Karpas-422 (cell line): ENCODE data around the gene S100A4. TPM values are rescaled to one million over a fixed set of nuclear protein-coding genes. Genes with fewer than 3 reads are reported as not detected.

Source experiments
- DNase-seq: peaks from one replicate; pipeline ENCODE4 v3.0.0-alpha.2; 2015
- H2AFZ ChIP-seq: fragments of 200-600 bp; sonication (generic); 2 replicates; pipeline ENCODE4 v1.6.1; 2014; ENCODE audit warnings: antibody characterized with exemption, low read length, mixed read lengths
- H3K27ac ChIP-seq: fragments of 200-600 bp; sonication (generic); 2 replicates; pipeline ENCODE4 v1.5.1; 2014; ENCODE audit warnings: mild to moderate bottlenecking, low read length, moderate library complexity
- H3K27me3 ChIP-seq: fragments of 200-600 bp; sonication (generic); 2 replicates; pipeline ENCODE4 v1.6.1; 2014; ENCODE audit warnings: low read length, mixed read lengths
- H3K36me3 ChIP-seq: fragments of 200-600 bp; sonication (generic); 2 replicates; pipeline ENCODE4 v1.6.1; 2014; ENCODE audit warnings: low read length, mixed read lengths; ENCODE audit not compliant: insufficient read depth
- H3K4me1 ChIP-seq: fragments of 200-600 bp; sonication (generic); 2 replicates; pipeline ENCODE4 v1.6.1; 2014; ENCODE audit warnings: mild to moderate bottlenecking, low read length, mixed read lengths
- H3K4me2 ChIP-seq: fragments of 200-600 bp; sonication (generic); 2 replicates; pipeline ENCODE4 v1.6.1; 2014; ENCODE audit warnings: low read length, low read depth, mild to moderate bottlenecking; ENCODE audit not compliant: poor library complexity, severe bottlenecking
- H3K4me3 ChIP-seq: fragments of 200-600 bp; sonication (generic); 2 replicates; pipeline ENCODE4 v1.5.1; 2014; ENCODE audit warnings: mild to moderate bottlenecking, antibody characterized with exemption, low read length, mixed read lengths
- H3K79me2 ChIP-seq: fragments of 200-600 bp; sonication (generic); 2 replicates; pipeline ENCODE4 v1.6.1; 2014; ENCODE audit warnings: mild to moderate bottlenecking, low read length, mixed read lengths
- H3K9ac ChIP-seq: fragments of 200-600 bp; sonication (generic); 2 replicates; pipeline ENCODE4 v1.6.0; 2014; ENCODE audit warnings: low read length
- H3K9me2 ChIP-seq: fragments of 200-600 bp; sonication (generic), shearing (Covaris generic); replicated peaks from 2 replicates; pipeline ENCODE4 v1.6.0; 2014; ENCODE audit warnings: mild to moderate bottlenecking, low read length, moderate library complexity; ENCODE audit not compliant: insufficient read depth
- H3K9me3 ChIP-seq: fragments of 300-700, 200-600 bp; sonication (generic); 2 replicates; pipeline ENCODE4 v1.6.1; 2014; ENCODE audit warnings: low read length, mixed read lengths
- H4K20me1 ChIP-seq: fragments of 200-600 bp; sonication (generic); 2 replicates; pipeline ENCODE4 v1.6.1; 2014; ENCODE audit warnings: mild to moderate bottlenecking, antibody characterized with exemption, low read length, low read depth; ENCODE audit not compliant: insufficient read depth
- total RNA-seq: library from RNA; depleted of rRNA; stranded (reverse); fragments of >200 nt; shearing (Covaris generic); gene quantifications from 2 replicates; pipeline ENCODE4 v1.2.3, GENCODE V29; 2014; ENCODE audit warnings: low replicate concordance

Gene S100A4
- total RNA-seq, 1 experiment from 2014 or later = not detected

DNA sequence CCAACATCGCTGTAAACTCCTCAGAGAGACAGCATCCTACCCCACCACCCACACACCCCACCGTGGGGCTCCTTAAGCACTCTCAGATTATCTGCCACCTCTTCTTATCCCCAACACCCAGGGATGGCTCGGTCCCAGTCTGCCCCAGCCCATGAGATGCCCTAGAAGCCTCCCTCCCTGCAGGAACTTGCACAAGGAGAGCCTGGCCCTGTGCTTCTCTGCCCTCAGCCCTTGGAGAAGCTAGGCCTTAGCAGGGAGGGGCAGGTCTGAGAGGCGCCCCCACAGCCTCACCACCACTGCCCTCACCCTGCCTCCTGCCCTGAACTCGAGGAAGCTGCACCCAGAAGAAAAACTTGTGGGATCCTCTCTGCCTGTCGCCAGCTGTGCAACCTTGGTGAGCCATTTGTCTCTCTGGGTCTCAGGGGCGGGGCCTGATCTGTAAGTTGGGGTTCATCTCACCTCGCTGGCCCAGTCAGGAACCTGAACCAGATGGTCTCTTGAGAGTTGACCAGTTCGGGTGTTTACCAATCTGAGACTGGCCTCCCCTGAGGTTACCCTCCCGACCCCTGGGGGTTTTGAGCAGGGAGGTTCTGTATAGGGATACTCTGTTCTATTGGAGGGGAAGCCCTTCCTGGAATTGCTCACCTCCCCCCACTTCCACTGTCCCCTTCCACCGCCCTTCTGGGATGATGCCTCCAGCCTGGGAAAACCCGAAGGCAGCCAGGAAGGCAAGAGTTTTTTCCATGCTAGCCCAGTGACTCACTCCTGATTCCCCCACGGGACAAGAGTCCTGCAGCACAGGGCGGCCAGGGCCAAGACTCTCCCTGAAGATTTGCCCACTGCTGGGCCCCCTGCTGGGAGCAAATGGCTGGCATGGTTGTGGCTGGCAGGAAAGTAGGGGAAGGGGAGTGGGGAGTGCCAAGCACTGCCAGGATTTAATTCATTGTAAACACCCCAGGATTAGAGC lies 3.4 kb upstream of the S100A4 start, which contains the start of gene S100A3:
S100A3 (minus strand) TSS at position 537 of the 967 bp plus-strand sequence. CDS start 773 bp downstream, outside the sequence.
- H3K9ac ChIP-seq = no peak within 1 kb of the TSS
- H3K27me3 ChIP-seq = no peaks in the 10 kb centered on the region
- no peak within 1 kb of the TSS for H3K27ac ChIP-seq
- no peaks in the 10 kb centered on the region for H3K36me3 ChIP-seq
- H3K4me1 ChIP-seq = peaks cover 14% of the 10 kb centered on the region
- no peak within 1 kb of the TSS for H2AFZ ChIP-seq
- no peaks in the 10 kb centered on the region for H3K79me2 ChIP-seq
- DNase-seq = no peak
- no peaks in the 10 kb centered on the region for H3K9me3 ChIP-seq
- H3K9me2 ChIP-seq = no peaks in the 10 kb centered on the region
- no peak within 1 kb of the TSS for H3K4me2 ChIP-seq
- H3K4me3 ChIP-seq = no peak within 1 kb of the TSS
- H4K20me1 ChIP-seq = no peaks in the 10 kb centered on the region

DNA sequence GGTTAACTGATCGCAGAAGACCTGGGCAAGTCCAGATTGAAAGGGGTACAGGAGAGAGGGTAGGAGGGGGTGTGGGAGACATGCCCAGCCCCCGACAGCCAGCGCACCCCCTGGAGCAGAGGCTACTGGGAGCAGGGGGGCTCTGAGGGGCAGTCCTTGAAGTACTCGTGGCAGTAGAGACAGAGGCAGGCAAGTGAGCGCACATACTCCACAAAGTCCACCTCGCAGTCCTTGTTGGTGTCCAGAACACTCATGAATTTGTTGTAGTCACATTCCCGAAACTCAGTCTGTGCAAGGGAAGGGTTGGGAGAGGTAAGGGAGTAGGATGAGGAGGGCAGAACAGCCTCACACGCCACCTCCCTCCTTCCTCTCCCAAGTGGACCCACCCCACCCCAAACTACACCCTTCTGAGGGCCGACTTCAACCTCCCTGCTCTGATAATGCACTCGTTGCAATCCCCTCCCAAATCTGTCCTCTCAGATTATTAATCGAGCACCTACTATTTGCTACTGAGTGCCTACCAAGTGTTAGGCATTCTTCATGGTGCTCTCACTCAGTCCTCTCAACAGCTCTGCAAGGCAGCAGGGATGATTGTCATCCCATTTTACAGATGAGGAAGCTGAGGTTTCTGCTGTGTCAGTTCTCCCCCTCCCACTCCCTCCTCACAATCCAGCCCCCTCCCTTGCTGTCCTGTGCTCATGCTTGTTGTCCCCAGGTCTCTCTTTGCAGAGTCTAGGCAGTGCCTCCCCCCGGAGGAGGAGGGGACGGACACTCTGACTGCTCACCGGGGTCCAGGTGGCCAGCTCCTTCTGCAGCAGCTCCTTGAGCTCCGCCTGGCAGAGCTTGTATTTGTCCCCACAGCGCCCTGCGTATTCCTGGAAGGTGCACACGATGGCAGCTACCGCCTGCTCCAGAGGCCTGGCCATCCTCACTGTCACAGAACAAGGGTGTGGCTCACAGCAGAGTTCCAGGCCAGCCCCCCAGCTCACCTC lies 2.2 kb upstream of the S100A4 start:
- H4K20me1 ChIP-seq = no peaks in the 10 kb centered on the region
- no peaks in the 10 kb centered on the region for H3K27me3 ChIP-seq
- no peak overlapping the region for H2AFZ ChIP-seq
- no peak for DNase-seq
- no peaks in the 10 kb centered on the region for H3K9me2 ChIP-seq
- no peak overlapping the region for H3K27ac ChIP-seq
- H3K4me3 ChIP-seq = no peak overlapping the region
- H3K36me3 ChIP-seq = no peaks in the 10 kb centered on the region
- H3K79me2 ChIP-seq = no peaks in the 10 kb centered on the region
- peaks cover 14% of the 10 kb centered on the region for H3K4me1 ChIP-seq
- no peak overlapping the region for H3K4me2 ChIP-seq
- no peak overlapping the region for H3K9ac ChIP-seq
- no peaks in the 10 kb centered on the region for H3K9me3 ChIP-seq

GRCh38 chr1:153546796-153547559 lies 1.4 kb upstream of the S100A4 start:
- Histone ChIP-seq H3K27me3 (no peaks in the 10 kb centered on the region), H2AFZ (no peak overlapping the region), H3K4me2 (no peak overlapping the region), H3K9ac (no peak overlapping the region), H3K9me2 (no peaks in the 10 kb centered on the region), H3K79me2 (no peaks in the 10 kb centered on the region), H3K27ac (no peak overlapping the region), H3K4me3 (no peak overlapping the region), H3K36me3 (no peaks in the 10 kb centered on the region), H3K9me3 (no peaks in the 10 kb centered on the region), H4K20me1 (no peaks in the 10 kb centered on the region), H3K4me1 (peaks cover 14% of the 10 kb centered on the region)
- no peak for DNase-seq

DNA sequence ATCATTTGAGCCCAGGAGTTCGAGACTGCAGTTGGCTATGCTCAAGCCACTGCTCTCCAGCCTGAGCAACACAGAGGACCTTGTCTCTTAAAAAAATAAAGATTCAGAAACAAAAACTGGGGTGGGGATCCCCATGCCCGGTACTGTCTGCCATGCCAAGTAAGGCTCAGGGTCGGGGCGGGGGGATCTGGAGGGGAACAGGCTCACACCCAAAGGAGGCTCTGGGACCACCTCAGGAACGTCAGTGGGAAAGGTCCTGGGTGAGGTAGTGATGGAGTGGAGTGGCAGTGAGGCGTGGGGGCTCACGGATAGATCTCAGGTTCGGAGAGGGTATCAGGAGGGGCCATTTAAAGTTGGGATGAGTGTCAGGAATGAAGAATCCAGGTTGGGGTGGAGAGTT lies 765 bp upstream of the S100A4 start:
- no peak overlapping the region for H2AFZ ChIP-seq
- peaks cover 14% of the 10 kb centered on the region for H3K4me1 ChIP-seq
- no peaks in the 10 kb centered on the region for H4K20me1 ChIP-seq
- no peak overlapping the region for H3K9ac ChIP-seq
- no peaks in the 10 kb centered on the region for H3K9me2 ChIP-seq
- no peaks in the 10 kb centered on the region for H3K79me2 ChIP-seq
- no peaks in the 10 kb centered on the region for H3K9me3 ChIP-seq
- H3K4me3 ChIP-seq = no peak overlapping the region
- DNase-seq = no peak
- H3K4me2 ChIP-seq = no peak overlapping the region
- H3K27me3 ChIP-seq = no peaks in the 10 kb centered on the region
- no peaks in the 10 kb centered on the region for H3K36me3 ChIP-seq
- no peak overlapping the region for H3K27ac ChIP-seq

- Histone ChIP-seq H3K27me3 (no peaks in the 10 kb centered on the region), H3K4me3 (no peak overlapping the region), H3K9me2 (no peaks in the 10 kb centered on the region), H3K4me1 (peaks cover 14% of the 10 kb centered on the region), H3K9ac (no peak overlapping the region), H3K27ac (no peak overlapping the region), H3K79me2 (no peaks in the 10 kb centered on the region), H3K4me2 (no peak overlapping the region), H3K9me3 (no peaks in the 10 kb centered on the region), H3K36me3 (no peaks in the 10 kb centered on the region), H4K20me1 (no peaks in the 10 kb centered on the region), H2AFZ (no peak overlapping the region)
- no peak for DNase-seq
Observed at GRCh38 chr1:153544453-153545066, 1.0 kb downstream of the S100A4 start.

GRCh38 chr1:153543736-153544135 lies 1.9 kb downstream of the S100A4 start:
- H3K27ac ChIP-seq = no peak overlapping the region
- H3K27me3 ChIP-seq = no peaks in the 10 kb centered on the region
- H3K9me2 ChIP-seq = no peaks in the 10 kb centered on the region
- H3K4me1 ChIP-seq = peaks cover 14% of the 10 kb centered on the region
- no peaks in the 10 kb centered on the region for H3K79me2 ChIP-seq
- no peak overlapping the region for H2AFZ ChIP-seq
- no peaks in the 10 kb centered on the region for H3K9me3 ChIP-seq
- no peak overlapping the region for H3K9ac ChIP-seq
- no peak overlapping the region for H3K4me3 ChIP-seq
- no peaks in the 10 kb centered on the region for H4K20me1 ChIP-seq
- no peak for DNase-seq
- no peaks in the 10 kb centered on the region for H3K36me3 ChIP-seq
- no peak overlapping the region for H3K4me2 ChIP-seq

GRCh38 chr1:153542956-153543711 lies 2.5 kb downstream of the S100A4 start:
- no peak for DNase-seq
- Histone ChIP-seq H3K9ac (no peak overlapping the region), H3K9me3 (no peaks in the 10 kb centered on the region), H3K79me2 (no peaks in the 10 kb centered on the region), H3K4me1 (peaks cover 18% of the 10 kb centered on the region), H3K4me2 (no peak overlapping the region), H3K27me3 (no peaks in the 10 kb centered on the region), H2AFZ (no peak overlapping the region), H3K27ac (no peak overlapping the region), H3K4me3 (no peak overlapping the region), H4K20me1 (no peaks in the 10 kb centered on the region), H3K9me2 (no peaks in the 10 kb centered on the region), H3K36me3 (no peaks in the 10 kb centered on the region)
